Activated T-cell treated with anti-CD3 and anti-CD28 coated beads, Interleukin-2, amount 50 U/mL, for 24 hours (primary cell): ENCODE data around the gene DPP4.

Experiments
- DNase-seq: peaks from one replicate; pipeline ENCODE4 v3.0.0-alpha.2; 2020
- H3K27ac Mint-ChIP-seq: 2 replicates; pipeline ENCODE4 v1.8.0; 2020; ENCODE audit warnings: mild to moderate bottlenecking, mixed read lengths
- H3K27me3 Mint-ChIP-seq: 2 replicates; pipeline ENCODE4 v1.8.0; 2020; ENCODE audit warnings: mixed read lengths
- H3K36me3 Mint-ChIP-seq: 2 replicates; pipeline ENCODE4 v1.8.0; 2020; ENCODE audit warnings: low read depth, mixed read lengths
- H3K4me1 Mint-ChIP-seq: 2 replicates; pipeline ENCODE4 v1.8.0; 2020; ENCODE audit warnings: low read depth, mixed read lengths
- H3K4me3 Mint-ChIP-seq: 2 replicates; pipeline ENCODE4 v1.8.0; 2020; ENCODE audit warnings: mild to moderate bottlenecking, moderate library complexity, mixed read lengths
- H3K9me3 Mint-ChIP-seq: 2 replicates; pipeline ENCODE4 v1.8.0; 2020; ENCODE audit warnings: mixed read lengths

The DPP4 gene

DNA sequence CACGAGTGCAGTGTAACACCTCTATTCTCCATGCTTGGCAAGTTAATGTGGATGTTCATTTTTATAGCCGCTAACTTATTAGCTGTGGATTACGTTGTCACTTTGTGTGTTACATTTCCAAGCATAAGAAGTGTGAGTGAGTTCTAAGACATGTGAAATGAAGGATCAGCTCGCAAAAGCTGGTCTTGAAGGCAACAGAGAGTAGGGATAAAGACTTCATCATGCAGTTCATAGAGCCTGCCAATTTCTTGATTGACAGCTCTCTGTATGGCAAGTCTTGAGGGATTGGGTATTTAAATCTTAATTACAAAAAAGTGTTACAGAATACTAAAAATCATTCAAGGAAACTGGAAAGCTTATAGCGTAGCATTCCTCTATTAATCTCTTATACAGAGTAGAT is 25.8 kb upstream of the DPP4 start:
- H3K27ac Mint-ChIP-seq = no peak overlapping the region
- no peaks in the 10 kb centered on the region for H3K27me3 Mint-ChIP-seq
- no peaks in the 10 kb centered on the region for H3K9me3 Mint-ChIP-seq
- H3K4me1 Mint-ChIP-seq = peaks cover 2% of the 10 kb centered on the region
- DNase-seq = no peak
- H3K4me3 Mint-ChIP-seq = no peak overlapping the region
- H3K36me3 Mint-ChIP-seq = no peaks in the 10 kb centered on the region

DNA sequence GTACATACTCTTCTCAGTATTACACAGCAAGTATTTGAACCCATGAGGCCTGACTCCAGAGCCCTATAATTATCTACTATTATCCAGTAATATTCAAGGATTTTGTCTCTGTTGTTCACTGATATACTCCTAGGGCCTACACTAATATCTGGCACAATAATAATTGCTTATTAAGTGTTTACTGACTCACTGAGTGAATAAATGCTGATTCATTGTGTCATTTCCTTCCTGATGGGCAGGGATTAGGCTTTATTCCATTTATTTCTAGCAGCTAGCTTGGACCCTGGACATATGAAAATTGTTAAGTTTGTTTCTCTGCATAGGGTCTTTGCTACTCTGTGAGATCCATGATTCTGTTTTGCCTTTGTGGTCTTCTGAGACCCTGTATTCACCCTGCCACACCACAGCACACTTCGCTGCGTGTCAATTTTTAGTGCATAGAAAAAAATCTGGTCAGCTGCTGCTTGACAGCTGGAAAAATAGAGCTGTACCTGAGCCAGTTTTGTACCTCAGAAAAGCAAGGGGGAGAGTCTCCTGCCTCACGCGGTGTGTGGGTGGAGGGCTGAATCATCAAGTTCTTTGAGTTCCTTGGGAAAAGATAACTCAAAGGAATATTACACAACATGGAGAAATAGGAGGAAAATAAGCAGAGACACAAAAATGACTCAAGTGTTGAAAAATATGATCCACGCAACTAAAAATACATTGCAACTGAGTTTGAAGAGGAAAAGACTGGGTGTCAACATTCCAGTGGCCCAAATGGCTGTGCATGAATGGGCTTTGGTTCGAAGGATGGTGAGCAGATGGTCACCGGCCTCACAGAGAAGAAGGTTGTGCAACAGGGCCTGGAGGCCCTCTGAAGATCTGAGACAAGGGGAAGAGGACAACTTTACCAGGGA is 18.9 kb upstream of the DPP4 start:
- Mint-ChIP-seq H3K36me3 (no peaks in the 10 kb centered on the region), H3K27ac (no peak overlapping the region), H3K4me3 (no peak overlapping the region), H3K4me1 (peaks cover 9% of the 10 kb centered on the region), H3K27me3 (no peaks in the 10 kb centered on the region), H3K9me3 (no peaks in the 10 kb centered on the region)
- DNase-seq = no peak

DNA sequence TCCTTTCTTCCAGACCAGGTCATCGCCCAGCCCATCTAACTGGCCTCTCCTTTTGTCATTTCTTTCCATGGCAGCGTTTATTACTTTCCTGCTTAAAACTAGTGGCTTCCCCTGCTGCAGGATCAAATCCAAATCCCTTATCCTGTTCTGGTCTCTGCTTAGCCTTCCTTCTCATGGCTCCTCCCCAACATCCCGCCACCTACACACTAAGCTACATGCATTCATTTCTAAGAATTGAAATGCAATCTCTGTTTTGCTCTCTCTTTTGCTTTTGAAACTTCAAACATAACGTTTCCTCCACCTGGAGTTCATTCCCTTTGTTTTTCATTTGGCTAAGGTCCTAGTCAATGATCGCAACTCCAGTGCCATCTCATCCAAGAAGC is 18.0 kb upstream of the DPP4 start:
- peaks cover 9% of the 10 kb centered on the region for H3K4me1 Mint-ChIP-seq
- no peak for DNase-seq
- H3K36me3 Mint-ChIP-seq = no peaks in the 10 kb centered on the region
- H3K27me3 Mint-ChIP-seq = no peaks in the 10 kb centered on the region
- H3K27ac Mint-ChIP-seq = no peak overlapping the region
- H3K4me3 Mint-ChIP-seq = no peak overlapping the region
- no peaks in the 10 kb centered on the region for H3K9me3 Mint-ChIP-seq

DNA sequence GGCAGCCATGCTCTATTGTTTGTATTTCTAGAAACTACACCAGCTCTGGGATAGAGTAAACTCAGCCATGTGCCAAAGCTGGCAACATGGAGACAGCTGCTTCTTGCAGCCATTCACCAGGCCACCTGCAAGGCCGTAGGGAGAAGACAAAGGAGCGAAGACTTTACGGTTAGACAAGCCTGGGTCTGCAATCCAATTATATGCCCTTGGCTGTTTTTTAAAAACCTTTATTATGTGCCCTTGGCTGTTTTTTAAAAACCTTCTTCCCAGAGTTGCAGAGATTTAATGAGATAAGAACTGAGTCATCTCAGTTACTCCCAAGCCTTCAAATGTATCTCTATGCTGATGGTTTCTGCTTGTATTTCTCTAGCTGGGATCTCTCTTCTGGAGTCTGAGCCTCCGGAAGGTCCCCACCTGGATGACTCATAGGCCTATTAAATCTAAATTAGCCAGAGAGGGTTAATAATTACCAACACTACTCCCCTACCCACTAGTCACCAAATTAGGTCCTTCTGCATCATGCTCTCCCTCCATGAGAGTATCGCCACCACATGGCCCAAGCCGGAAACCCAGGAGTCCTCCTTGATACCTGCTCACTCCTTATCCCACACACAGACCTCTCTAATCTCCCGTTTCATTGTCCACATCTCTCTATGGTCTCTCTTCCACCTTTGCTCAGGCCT is 17.5 kb upstream of the DPP4 start:
- H3K4me3 Mint-ChIP-seq = no peak overlapping the region
- no peaks in the 10 kb centered on the region for H3K9me3 Mint-ChIP-seq
- no peaks in the 10 kb centered on the region for H3K36me3 Mint-ChIP-seq
- H3K27ac Mint-ChIP-seq = no peak overlapping the region
- no peak for DNase-seq
- H3K4me1 Mint-ChIP-seq = peaks cover 9% of the 10 kb centered on the region
- H3K27me3 Mint-ChIP-seq = no peaks in the 10 kb centered on the region

DNA sequence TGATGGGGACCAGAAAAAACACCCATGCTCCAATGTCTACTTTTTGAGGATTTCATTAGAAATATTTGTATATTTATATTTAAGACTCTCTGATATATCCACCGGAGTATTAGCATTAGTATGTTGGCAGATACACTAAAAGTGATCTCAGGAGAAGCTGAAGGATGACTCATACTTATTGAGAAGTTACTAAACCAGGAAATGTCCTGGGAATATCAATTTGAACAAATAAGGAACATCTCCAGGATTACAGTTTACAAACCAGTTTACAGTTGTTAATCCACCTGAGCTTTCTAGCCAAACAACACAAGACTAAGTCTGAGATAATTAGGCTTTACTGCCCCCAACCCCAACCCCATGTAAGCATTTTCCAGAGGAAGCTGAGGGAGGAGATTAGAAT is 16.1 kb upstream of the DPP4 start:
- H3K9me3 Mint-ChIP-seq = no peaks in the 10 kb centered on the region

DNA sequence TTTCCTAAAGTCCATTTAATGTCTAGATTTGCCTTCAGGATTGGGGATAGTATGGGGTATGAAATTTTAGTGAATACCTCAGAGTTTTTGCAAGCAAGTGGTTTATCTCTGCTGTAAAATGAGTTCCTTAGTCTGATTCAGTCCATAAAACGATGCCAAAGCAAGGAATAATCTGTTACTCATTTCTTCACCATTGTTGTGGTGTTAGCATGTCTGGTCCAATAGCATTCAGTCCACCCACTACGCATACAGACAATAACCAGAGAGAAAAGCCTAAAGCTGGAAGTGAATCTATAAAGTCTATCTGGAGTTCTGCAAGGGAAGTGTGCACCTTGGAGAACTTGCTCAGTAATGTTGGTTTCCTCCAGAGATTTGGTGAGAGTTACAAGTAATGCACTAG is 12.9 kb upstream of the DPP4 start:
- H3K27ac Mint-ChIP-seq = no peak overlapping the region
- no peaks in the 10 kb centered on the region for H3K36me3 Mint-ChIP-seq
- no peaks in the 10 kb centered on the region for H3K9me3 Mint-ChIP-seq
- H3K4me3 Mint-ChIP-seq = no peak overlapping the region
- no peak for DNase-seq
- H3K27me3 Mint-ChIP-seq = no peaks in the 10 kb centered on the region
- peaks cover 1% of the 10 kb centered on the region for H3K4me1 Mint-ChIP-seq

More for the DNA sequence above, 16.1 kb upstream of the DPP4 start:
- DNase-seq = no peak
- H3K4me1 Mint-ChIP-seq = peaks cover 9% of the 10 kb centered on the region
- no peaks in the 10 kb centered on the region for H3K36me3 Mint-ChIP-seq
- no peak overlapping the region for H3K4me3 Mint-ChIP-seq
- H3K27ac Mint-ChIP-seq = no peak overlapping the region
- no peaks in the 10 kb centered on the region for H3K27me3 Mint-ChIP-seq

DNA sequence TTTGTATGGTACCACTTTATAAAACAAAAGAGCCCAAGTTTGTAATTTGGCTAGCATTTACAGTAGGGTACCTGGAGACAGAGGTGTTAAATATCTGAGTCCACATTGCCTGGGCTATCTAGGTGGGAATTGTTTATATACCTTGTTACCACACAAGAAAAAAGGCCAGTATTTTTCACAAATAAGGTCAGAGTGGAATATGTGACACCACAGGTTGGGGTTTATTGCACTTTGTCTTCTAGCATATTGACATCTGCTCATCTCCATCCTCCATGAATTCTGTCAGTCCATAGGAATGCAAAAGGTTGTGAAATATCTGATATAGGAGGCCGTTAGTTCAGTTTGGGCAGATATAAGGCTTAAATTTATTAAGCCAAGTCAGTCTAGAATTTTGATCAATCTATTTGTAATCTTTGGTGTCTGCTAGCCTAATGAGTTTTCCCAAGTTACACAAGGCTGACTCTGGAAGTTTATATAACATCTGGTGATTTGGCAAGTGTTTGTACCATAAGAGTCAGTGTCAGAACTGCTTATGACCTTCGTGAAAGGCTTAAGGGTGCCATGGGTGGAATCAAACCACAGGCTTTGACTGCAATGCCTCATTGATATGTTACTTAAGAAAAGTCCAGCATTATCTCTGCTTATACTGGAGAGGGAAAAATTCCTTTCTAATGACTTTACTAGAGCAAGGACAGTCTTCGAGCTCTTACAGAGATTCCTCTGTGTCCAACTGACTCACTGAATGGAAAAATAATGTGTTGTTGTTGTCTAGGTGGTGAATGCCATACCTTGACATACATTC is 11.3 kb upstream of the DPP4 start:
- DNase-seq = no peak
- no peaks in the 10 kb centered on the region for H3K4me1 Mint-ChIP-seq
- H3K27me3 Mint-ChIP-seq = no peaks in the 10 kb centered on the region
- no peaks in the 10 kb centered on the region for H3K9me3 Mint-ChIP-seq
- H3K36me3 Mint-ChIP-seq = no peaks in the 10 kb centered on the region
- no peak overlapping the region for H3K27ac Mint-ChIP-seq
- no peak overlapping the region for H3K4me3 Mint-ChIP-seq

DNA sequence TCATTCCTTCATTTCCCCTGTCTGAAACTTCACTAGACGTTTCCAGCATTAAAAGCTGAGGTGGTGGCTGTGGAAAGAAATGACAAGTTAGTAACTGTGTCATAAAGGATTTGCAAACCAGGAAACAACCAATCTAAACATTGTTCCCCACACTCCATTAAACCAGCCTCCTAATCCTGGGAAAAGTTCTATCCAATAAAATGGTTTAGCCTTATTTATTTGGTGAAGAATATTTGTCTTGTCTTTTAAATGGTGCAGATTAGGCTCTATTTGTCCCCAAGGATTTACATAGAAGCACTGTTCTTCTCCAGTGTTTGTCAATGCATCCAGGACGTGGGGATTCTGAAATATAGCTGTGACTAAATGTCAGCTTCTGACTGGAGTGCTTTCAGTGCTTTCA is 10.5 kb upstream of the DPP4 start:
- Mint-ChIP-seq H3K9me3 (peaks cover 6% of the 10 kb centered on the region), H3K36me3 (no peaks in the 10 kb centered on the region), H3K4me1 (peaks cover 3% of the 10 kb centered on the region), H3K27me3 (no peaks in the 10 kb centered on the region), H3K27ac (no peak overlapping the region), H3K4me3 (no peak overlapping the region)
- DNase-seq = no peak

DNA sequence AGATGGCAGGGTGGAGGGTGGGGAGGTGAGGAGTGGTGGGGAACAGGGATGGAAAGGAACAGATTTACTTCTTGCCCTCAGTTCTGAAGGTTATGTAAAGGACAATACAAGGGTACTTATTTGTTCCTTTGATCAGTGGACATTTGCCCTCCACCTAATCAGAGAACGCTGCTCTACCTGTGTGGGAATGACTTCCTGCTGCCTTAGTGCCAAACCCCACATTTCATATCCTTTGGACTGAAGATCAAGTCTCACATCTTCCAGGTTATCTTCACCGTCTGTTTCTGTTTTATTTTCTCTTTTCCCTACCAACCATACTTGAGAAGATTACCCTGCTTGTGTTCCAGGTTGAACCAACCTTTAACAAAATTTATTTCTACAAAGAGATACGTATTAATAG is 8.7 kb upstream of the DPP4 start:
- H3K4me1 Mint-ChIP-seq = peaks cover 6% of the 10 kb centered on the region
- no peak overlapping the region for H3K27ac Mint-ChIP-seq
- peaks cover 22% of the 10 kb centered on the region for H3K9me3 Mint-ChIP-seq
- H3K27me3 Mint-ChIP-seq = no peaks in the 10 kb centered on the region
- peaks cover 10% of the 10 kb centered on the region for H3K36me3 Mint-ChIP-seq
- DNase-seq = no peak
- no peak overlapping the region for H3K4me3 Mint-ChIP-seq

DNA sequence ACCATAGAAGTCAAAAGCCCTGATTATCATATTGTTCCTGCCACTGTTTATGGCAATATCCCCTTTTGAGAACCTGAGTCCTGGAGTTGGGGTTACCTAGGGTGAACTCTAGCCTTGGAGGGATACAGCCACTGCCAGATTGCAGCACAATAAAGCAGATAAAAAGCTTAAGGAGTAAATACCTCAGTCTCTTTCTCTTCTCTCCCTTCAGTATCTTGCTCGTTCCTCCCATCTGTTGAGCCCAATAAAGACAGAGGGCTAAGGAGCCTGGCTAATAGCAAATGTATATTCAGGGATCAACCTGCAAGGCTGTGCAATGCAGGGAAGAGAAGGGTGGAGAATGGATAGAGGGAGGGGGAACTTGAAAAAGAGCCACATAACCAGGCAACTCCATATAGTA is 8.0 kb upstream of the DPP4 start:
- Mint-ChIP-seq H3K27ac (no peak overlapping the region), H3K27me3 (no peaks in the 10 kb centered on the region), H3K36me3 (peaks cover 15% of the 10 kb centered on the region), H3K9me3 (peaks cover 25% of the 10 kb centered on the region), H3K4me1 (peaks cover 6% of the 10 kb centered on the region), H3K4me3 (no peak overlapping the region)
- DNase-seq = no peak

DNA sequence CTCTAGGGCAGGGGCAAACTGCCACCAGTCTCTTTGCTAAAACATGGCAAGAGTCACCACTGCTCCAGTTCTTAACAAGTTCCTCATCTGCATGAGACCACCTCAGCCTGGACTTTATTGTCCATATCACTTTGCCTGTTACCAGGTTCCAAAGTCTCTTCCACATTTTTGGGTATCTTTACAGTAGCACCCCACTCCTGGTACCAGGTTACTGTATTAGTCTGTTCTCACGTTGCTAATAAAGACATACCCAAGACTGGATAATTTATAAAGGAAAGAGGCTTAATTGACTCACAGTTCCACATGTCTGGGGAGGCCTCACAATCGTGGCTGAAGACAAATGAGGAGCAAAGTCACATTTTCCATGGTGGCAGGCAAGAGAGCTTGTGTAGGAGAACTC is 5.5 kb upstream of the DPP4 start:
- no peak overlapping the region for H3K4me3 Mint-ChIP-seq
- peaks cover 17% of the 10 kb centered on the region for H3K4me1 Mint-ChIP-seq
- no peak for DNase-seq
- H3K9me3 Mint-ChIP-seq = peaks cover 25% of the 10 kb centered on the region
- no peak overlapping the region for H3K27ac Mint-ChIP-seq
- H3K27me3 Mint-ChIP-seq = no peaks in the 10 kb centered on the region
- H3K36me3 Mint-ChIP-seq = peaks cover 16% of the 10 kb centered on the region

DNA sequence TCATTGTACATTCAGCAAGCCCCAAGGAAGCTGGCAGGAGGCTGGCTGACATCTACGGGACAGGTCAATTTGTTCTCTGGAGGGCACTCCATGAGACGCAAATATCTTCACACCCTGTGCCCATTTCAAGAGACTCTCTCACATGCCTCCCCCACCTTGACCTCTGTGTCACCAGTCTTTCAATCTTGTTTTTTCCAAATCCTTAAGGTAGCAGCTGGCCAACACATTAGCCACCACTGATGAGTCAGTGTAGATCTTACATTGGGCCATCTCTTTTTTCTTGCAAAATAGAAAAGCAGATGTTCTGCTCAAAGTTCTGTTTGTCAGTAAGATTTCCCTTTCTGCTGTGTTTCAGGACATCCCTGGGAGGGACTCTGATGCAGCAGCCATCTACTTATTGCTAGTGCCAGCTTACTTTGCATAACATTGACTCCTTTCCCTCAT is 1.7 kb upstream of the DPP4 start:
- no peaks in the 10 kb centered on the region for H3K27me3 Mint-ChIP-seq
- H3K36me3 Mint-ChIP-seq = peaks cover 35% of the 10 kb centered on the region
- no peak for DNase-seq
- H3K27ac Mint-ChIP-seq = no peak overlapping the region
- H3K4me3 Mint-ChIP-seq = no peak overlapping the region
- peaks cover 46% of the 10 kb centered on the region for H3K4me1 Mint-ChIP-seq
- H3K9me3 Mint-ChIP-seq = peaks cover 25% of the 10 kb centered on the region

DNA sequence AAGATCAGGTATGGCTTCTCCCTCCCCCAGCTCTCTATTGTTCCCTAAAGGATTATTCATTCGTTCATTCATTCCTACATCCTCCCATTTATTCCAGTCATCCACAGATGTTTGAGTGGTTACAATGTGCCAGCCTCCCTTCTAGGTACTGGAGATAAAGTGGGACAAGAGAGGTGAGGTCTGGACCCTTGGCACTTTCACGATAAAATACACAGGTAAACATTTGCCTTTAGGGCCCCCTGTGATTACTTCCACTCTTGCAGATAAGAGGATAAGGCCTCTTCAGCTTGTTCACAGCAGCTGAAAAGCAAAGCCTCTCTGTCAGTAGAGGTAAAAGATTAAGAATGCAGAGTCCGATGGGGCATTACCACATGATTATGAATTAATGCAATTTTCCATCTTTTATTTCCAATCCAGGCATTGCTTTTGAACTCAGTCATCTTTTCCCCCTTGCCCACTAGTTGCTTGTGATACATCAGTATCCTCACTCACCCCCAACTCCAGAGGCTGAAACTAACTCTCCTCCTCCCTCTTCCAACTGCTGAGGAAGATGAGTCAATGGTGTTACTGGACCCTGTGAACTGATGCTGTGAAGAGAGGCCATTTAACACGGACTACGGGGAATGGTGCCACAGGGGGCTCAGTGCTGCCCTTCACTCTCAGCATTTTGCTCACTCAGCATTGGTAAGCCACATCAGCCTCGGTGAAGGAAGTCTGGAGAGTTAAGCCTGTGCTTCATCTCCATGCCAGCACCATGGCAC is 1.1 kb upstream of the DPP4 start:
- Mint-ChIP-seq H3K27ac (peak overlapping the region; percentile 37), H3K4me1 (peaks cover 52% of the 10 kb centered on the region), H3K27me3 (no peaks in the 10 kb centered on the region), H3K4me3 (peak overlapping the region; percentile 86), H3K36me3 (peaks cover 41% of the 10 kb centered on the region), H3K9me3 (peaks cover 25% of the 10 kb centered on the region)
- no peak for DNase-seq

DNA sequence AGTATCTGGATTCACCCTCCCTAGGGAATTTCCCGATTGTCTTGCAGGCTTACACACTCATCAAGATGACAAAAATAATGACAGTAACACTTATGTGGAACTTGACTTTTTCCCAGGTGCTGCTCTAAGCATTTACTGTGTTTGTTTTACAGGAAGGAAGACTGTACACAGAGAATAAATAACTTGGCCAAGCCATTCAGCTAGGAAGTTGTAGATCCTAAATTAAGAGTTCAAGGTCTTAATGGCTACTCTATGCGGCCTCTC is 549 bp upstream of the DPP4 start:
- Mint-ChIP-seq H3K9me3 (peaks cover 19% of the 10 kb centered on the region), H3K4me1 (peaks cover 50% of the 10 kb centered on the region), H3K4me3 (peak overlapping the region; percentile 86), H3K27me3 (no peaks in the 10 kb centered on the region), H3K36me3 (peaks cover 42% of the 10 kb centered on the region), H3K27ac (peak overlapping the region; percentile 84)
- no peak for DNase-seq
